Stomach (tissue), 4 donors: ENCODE results near the gene BABAM2.

ENCODE experiments used
- CTCF ChIP-seq, 7 experiments: fragments of 450-650 bp in 4 of 7; fragments of 200-600 bp in 3 of 7; sonication (generic) in 3 of 7; IDR thresholded peaks; one replicate each; pipeline ENCODE4 v1.5.1; 2016 to 2019; ENCODE audit warnings: antibody characterized with exemption in 7 of 7, control low read depth in 2 of 7, mild to moderate bottlenecking in 1 of 7
- EP300 ChIP-seq: sonication (generic); formaldehyde crosslinking; IDR thresholded peaks from one replicate; pipeline ENCODE4 v1.6.1; 2017; ENCODE audit warnings: antibody characterized with exemption
- POLR2A ChIP-seq, 4 donors: fragments of 450-650 bp; IDR thresholded peaks; one replicate each; pipeline ENCODE4 v1.6.1; 2016; ENCODE audit warnings: antibody characterized with exemption in 4 of 4, control low read depth in 2 of 4, mild to moderate bottlenecking in 1 of 4, moderate library complexity in 1 of 4

GRCh38 chr2:27911458-27912210 lies 21.1 kb downstream of the BABAM2 start:
- TF ChIP-seq CTCF (IDR thresholded peaks at IDR 0.05) (no peak), EP300 (no peak), POLR2A (IDR thresholded peaks at IDR 0.05) (no peak)
